Neural progenitor cell (in vitro differentiated cells): ENCODE data around the gene DEDD2. TPM values are rescaled to one million over a fixed set of nuclear protein-coding genes. Genes with fewer than 3 reads are reported as not detected.

Experiments used
- DNase-seq: peaks from one replicate; pipeline ENCODE4 v3.0.0-alpha.2; 2016; ENCODE audit warnings: low spot score
- H2AFZ ChIP-seq: fragments of 200-600 bp; sonication (generic); replicated peaks from 2 replicates; pipeline ENCODE4 v1.6.1; 2016; ENCODE audit warnings: antibody characterized with exemption
- H3F3A ChIP-seq: fragments of 200-600 bp; sonication (generic); 2 replicates; pipeline ENCODE4 v1.6.1; 2016; ENCODE audit warnings: antibody characterized with exemption, low read depth
- H3K27ac ChIP-seq: fragments of 200-600 bp; sonication (generic); 2 replicates; pipeline ENCODE4 v1.5.1; 2016; ENCODE audit warnings: mild to moderate bottlenecking
- H3K27me3 ChIP-seq: fragments of 200-600 bp; sonication (generic); 2 replicates; pipeline ENCODE4 v1.6.1; 2016; ENCODE audit warnings: mild to moderate bottlenecking, moderate library complexity
- H3K36me3 ChIP-seq: fragments of 200-600 bp; sonication (generic); 2 replicates; pipeline ENCODE4 v1.5.1; 2016
- H3K4me1 ChIP-seq: fragments of 200-600 bp; sonication (generic); 2 replicates; pipeline ENCODE4 v1.6.1; 2016; ENCODE audit warnings: mixed run types
- H3K4me2 ChIP-seq: fragments of 200-600 bp; sonication (generic); 2 replicates; pipeline ENCODE4 v1.6.1; 2016
- H3K4me3 ChIP-seq: fragments of 200-600 bp; sonication (generic); 2 replicates; pipeline ENCODE4 v1.5.1; 2016
- H3K79me2 ChIP-seq: fragments of 200-600 bp; sonication (generic); 2 replicates; pipeline ENCODE4 v1.6.1; 2016; ENCODE audit warnings: low read depth
- H3K9ac ChIP-seq: fragments of 200-600 bp; sonication (generic); 2 replicates; pipeline ENCODE4 v1.6.1; 2016
- H3K9me3 ChIP-seq: fragments of 200-600 bp; sonication (generic); 2 replicates; pipeline ENCODE4 v1.5.1; 2016; ENCODE audit warnings: low read depth
- H4K20me1 ChIP-seq: fragments of 200-600 bp; sonication (generic); 2 replicates; pipeline ENCODE4 v1.6.1; 2016; ENCODE audit warnings: low read depth
- H3K27ac Mint-ChIP-seq: 3 replicates; pipeline ENCODE4 v1.8.0; 2021; ENCODE audit warnings: mixed read lengths
- H3K27me3 Mint-ChIP-seq: 2 replicates; pipeline ENCODE4 v1.8.0; 2022; ENCODE audit warnings: low read depth, mild to moderate bottlenecking, inconsistent platforms, moderate library complexity, mixed read lengths; ENCODE audit not compliant: insufficient read depth
- H3K36me3 Mint-ChIP-seq: 3 replicates; pipeline ENCODE4 v1.8.0; 2021; ENCODE audit warnings: mixed read lengths
- H3K4me1 Mint-ChIP-seq: 3 replicates; pipeline ENCODE4 v1.8.0; 2021; ENCODE audit warnings: mixed read lengths
- H3K4me3 Mint-ChIP-seq: 3 replicates; pipeline ENCODE4 v1.8.0; 2021; ENCODE audit warnings: mild to moderate bottlenecking, moderate library complexity, mixed read lengths
- H3K9me3 Mint-ChIP-seq: 3 replicates; pipeline ENCODE4 v1.8.0; 2020; ENCODE audit warnings: mixed read lengths
- CTCF ChIP-seq: fragments of 200-600 bp; sonication (generic); IDR thresholded peaks from 2 replicates; pipeline ENCODE4 v1.5.1; 2017; ENCODE audit warnings: antibody characterized with exemption, mild to moderate bottlenecking
- EZH2 ChIP-seq: fragments of 200-600 bp; sonication (generic); IDR thresholded peaks from 2 replicates; pipeline ENCODE4 v1.6.1; 2017; ENCODE audit warnings: antibody characterized with exemption, mild to moderate bottlenecking, moderate library complexity
- EZH2phosphoT487 ChIP-seq: fragments of 200-600 bp; sonication (generic); IDR thresholded peaks from 2 replicates; pipeline ENCODE4 v1.6.1; 2017; ENCODE audit warnings: antibody characterized with exemption
- total RNA-seq: library from RNA; depleted of rRNA; stranded (reverse); fragments of >200 nt; gene quantifications from 2 replicates; pipeline ENCODE4 v1.2.3, GENCODE V29; 2015; ENCODE audit warnings: low replicate concordance

Gene DEDD2
- total RNA-seq, 1 donor from 2014 or later = 19.8 TPM

GRCh38 chr19:42234364-42234763, 16.9 kb upstream of the DEDD2 start:
- no peak overlapping the region for H3K4me3 ChIP-seq
- Mint-ChIP-seq H3K36me3 (peaks cover 38% of the 10 kb centered on the region), H3K27me3 (peaks cover 3% of the 10 kb centered on the region), H3K4me1 (peaks cover 8% of the 10 kb centered on the region), H3K9me3 (no peaks in the 10 kb centered on the region), H3K27ac (no peak overlapping the region), H3K4me3 (no peak overlapping the region)
- no peak overlapping the region for H3K27ac ChIP-seq
- no peak overlapping the region for H3K4me2 ChIP-seq
- H3K36me3 ChIP-seq = no peaks in the 10 kb centered on the region
- H3K79me2 ChIP-seq = peaks cover 4% of the 10 kb centered on the region
- no peaks in the 10 kb centered on the region for H3K4me1 ChIP-seq
- no peak overlapping the region for H3K9ac ChIP-seq
- H3F3A ChIP-seq = peaks cover 8% of the 10 kb centered on the region
- no peak for TF ChIP-seq CTCF
- no peak for TF ChIP-seq EZH2phosphoT487
- TF ChIP-seq EZH2 = no peak
- no peak for DNase-seq
- no peaks in the 10 kb centered on the region for H3K9me3 ChIP-seq
- no peaks in the 10 kb centered on the region for H3K27me3 ChIP-seq
- no peak overlapping the region for H2AFZ ChIP-seq
- H4K20me1 ChIP-seq = peaks cover 72% of the 10 kb centered on the region

- Histone ChIP-seq H3K36me3 (no peaks in the 10 kb centered on the region), H3K4me3 (no peak overlapping the region)
These were observed 16.3 kb upstream of the DEDD2 start for GRCh38 chr19:42233678-42234292.

GRCh38 chr19:42233106-42233505, 15.6 kb upstream of the DEDD2 start:
- TF ChIP-seq EZH2phosphoT487 (no peak), CTCF (no peak), EZH2 (no peak)
- DNase-seq = no peak
- Mint-ChIP-seq H3K27ac (no peak overlapping the region), H3K36me3 (peaks cover 39% of the 10 kb centered on the region), H3K4me3 (no peak overlapping the region), H3K9me3 (no peaks in the 10 kb centered on the region), H3K27me3 (peaks cover 3% of the 10 kb centered on the region), H3K4me1 (peaks cover 8% of the 10 kb centered on the region)
- Histone ChIP-seq H2AFZ (no peak overlapping the region), H3K9ac (no peak overlapping the region), H3K9me3 (no peaks in the 10 kb centered on the region), H3K27ac (no peak overlapping the region), H3K79me2 (peaks cover 3% of the 10 kb centered on the region), H3K4me1 (no peaks in the 10 kb centered on the region), H3K4me3 (no peak overlapping the region), H3K36me3 (no peaks in the 10 kb centered on the region), H3K4me2 (no peak overlapping the region), H3F3A (peaks cover 8% of the 10 kb centered on the region), H4K20me1 (peaks cover 78% of the 10 kb centered on the region), H3K27me3 (no peaks in the 10 kb centered on the region)

More at GRCh38 chr19:42233678-42234292, 16.3 kb upstream of the DEDD2 start:
- peaks cover 4% of the 10 kb centered on the region for H3K79me2 ChIP-seq
- H4K20me1 ChIP-seq = peaks cover 74% of the 10 kb centered on the region
- no peaks in the 10 kb centered on the region for H3K9me3 ChIP-seq
- Mint-ChIP-seq H3K4me3 (no peak overlapping the region), H3K36me3 (peaks cover 38% of the 10 kb centered on the region), H3K27ac (no peak overlapping the region), H3K4me1 (peaks cover 8% of the 10 kb centered on the region), H3K27me3 (peaks cover 3% of the 10 kb centered on the region), H3K9me3 (no peaks in the 10 kb centered on the region)
- no peak overlapping the region for H3K27ac ChIP-seq
- TF ChIP-seq EZH2 (no peak), EZH2phosphoT487 (no peak), CTCF (no peak)
- DNase-seq = no peak
- no peaks in the 10 kb centered on the region for H3K4me1 ChIP-seq
- H3K27me3 ChIP-seq = no peaks in the 10 kb centered on the region
- no peak overlapping the region for H2AFZ ChIP-seq
- peaks cover 8% of the 10 kb centered on the region for H3F3A ChIP-seq
- H3K9ac ChIP-seq = no peak overlapping the region
- no peak overlapping the region for H3K4me2 ChIP-seq
